SIG-M5 treated with dmso at 0.1 percent for 504 hours (cell line): ENCODE results near the gene NEK7.
"Not testable (repeated sequence)": the region's sequence is repeated elsewhere in the genome, so short reads cannot be mapped to it uniquely, and the experiment has no call there.

Experiments
- DNase-seq: peaks from one replicate; lab custom pipeline; 2025; ENCODE audit not compliant: unreplicated experiment; lab: John Stamatoyannopoulos, UW

Gene NEK7

GRCh38 chr1:198169672-198170071 lies 12.9 kb downstream of the NEK7 start:
- no peak for DNase-seq

- no peak for DNase-seq
Observed at GRCh38 chr1:198171667-198172540, 15.1 kb downstream of the NEK7 start.

DNA sequence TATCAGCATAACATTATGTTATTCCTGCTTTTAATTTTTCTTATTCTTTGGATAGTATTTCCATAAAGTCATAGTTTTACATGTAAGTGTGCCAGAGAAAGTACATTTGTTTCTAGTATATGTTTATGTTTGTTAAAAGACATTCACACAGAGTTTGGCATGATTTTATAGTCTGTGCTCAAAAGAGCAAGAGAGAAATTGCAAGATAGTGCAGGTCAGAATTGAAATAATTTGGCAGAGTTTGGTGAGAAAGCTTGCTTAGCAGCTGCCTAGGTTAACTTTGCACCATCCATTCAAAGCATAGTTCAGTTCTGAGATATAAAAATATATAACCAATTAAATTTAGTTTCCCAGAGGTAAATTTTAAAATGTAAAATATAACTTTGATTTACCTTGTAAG lies 17.0 kb downstream of the NEK7 start:
- no peak for DNase-seq

GRCh38 chr1:198174297-198174696 lies 17.5 kb downstream of the NEK7 start:
- DNase-seq, result no peak

GRCh38 chr1:198175423-198176170 lies 18.8 kb downstream of the NEK7 start:
- no peak for DNase-seq

GRCh38 chr1:198176179-198176578 lies 19.4 kb downstream of the NEK7 start:
- DNase-seq, result no peak

GRCh38 chr1:198177546-198177945 lies 20.7 kb downstream of the NEK7 start:
- no peak for DNase-seq

GRCh38 chr1:198178615-198179014 lies 21.8 kb downstream of the NEK7 start:
- DNase-seq, result no peak

DNA sequence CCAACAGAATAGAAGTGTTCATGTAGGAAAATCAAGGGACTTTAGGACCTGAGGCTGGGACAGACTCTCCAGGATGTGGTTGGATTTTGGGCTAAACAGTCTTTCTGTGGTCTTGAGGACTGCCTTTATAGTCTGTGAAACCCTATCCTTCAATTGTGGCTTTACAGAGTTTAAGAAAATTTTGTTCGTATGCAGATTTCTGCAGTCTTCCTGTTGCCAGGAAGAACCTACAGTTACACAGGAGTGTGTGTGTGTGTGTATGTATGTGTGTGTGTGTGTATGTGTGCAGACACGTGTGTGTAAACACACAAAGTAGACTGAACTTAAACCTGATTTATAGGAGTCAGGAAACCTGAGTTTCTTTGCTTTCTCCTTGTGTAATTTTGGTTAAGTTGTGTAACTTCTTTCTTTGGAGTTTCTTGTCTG lies 22.8 kb downstream of the NEK7 start:
- DNase-seq, result peak; percentile 30

DNA sequence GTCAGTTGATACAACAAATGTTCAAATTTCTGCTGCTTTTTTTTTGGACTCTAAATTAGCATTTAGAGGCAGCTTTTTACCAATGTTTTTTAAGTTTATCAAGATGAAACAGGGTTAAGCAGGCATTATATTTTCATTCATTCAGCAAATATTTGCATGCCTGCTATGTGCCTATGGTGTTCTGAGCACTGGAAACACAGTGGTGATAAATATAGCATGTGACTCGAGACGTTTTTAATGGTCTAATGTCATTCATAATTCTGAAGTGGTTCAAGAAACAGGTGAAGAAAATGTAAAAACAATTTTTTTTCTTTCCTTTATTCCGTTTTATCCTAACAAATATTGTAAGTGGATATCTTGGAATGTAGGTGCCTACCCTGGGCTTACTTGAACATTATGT lies 26.8 kb downstream of the NEK7 start:
- DNase-seq, result no peak

DNA sequence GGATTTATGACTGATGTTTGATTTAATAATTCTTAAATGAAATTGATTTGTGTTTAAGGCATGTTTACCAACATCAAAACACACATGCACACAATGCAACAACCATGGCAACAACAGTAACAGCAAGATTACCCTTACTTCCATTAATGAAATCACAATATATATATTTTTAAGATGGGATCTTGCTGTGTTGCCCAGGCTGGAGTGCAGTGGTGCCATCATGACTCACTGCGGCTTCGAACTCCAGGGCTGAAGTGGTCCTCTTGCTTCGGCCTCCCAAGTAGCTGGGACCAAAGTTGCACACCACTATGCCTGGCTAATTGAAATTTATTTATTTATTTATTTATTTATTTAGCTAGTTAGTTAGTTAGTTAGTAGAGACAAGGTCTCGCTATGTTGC lies 27.7 kb downstream of the NEK7 start:
- DNase-seq, result no peak

- DNase-seq, result no peak
Observed at GRCh38 chr1:198185146-198185545, 28.3 kb downstream of the NEK7 start.

DNA sequence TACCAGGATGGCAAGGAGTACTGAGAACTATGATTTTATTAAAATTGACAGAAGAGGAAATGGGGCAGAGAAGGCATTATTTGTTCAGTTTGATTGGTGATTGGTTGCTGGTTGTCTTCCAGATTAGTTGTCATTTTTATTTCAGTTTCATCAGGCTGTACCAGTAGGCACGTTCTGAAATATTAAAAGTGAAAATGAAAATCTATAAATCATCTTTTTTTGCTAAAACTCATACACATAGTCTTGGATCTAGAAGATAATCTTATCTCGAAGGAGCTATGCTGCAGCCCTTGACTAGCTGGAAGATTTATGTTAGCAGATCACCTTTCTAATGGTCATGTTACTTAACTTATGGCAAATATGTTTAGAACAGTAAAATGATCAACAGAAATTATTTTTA lies 29.0 kb downstream of the NEK7 start:
- DNase-seq, result no peak

- DNase-seq, result no peak
Observed at GRCh38 chr1:198186916-198187580, 30.2 kb downstream of the NEK7 start.

GRCh38 chr1:198187973-198188588 lies 31.3 kb downstream of the NEK7 start:
- no peak for DNase-seq

DNA sequence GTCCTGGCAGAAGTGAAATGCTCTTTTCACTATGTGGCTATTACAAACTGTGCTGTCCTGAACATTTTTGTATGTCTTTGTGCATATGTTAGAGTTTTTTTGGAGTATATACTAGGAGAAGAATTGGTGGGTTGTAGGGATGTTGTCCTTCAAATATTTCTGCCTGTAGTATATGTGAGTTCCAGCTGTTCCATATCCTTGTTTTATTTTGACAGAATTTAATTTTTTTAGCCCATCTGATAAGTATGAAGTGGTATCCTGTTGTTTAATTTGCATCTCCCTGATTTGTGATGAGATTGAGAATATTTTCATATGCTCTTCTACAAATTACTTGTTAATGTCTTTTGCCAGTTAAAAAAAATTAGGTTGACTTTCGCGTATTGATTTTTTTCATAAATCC lies 34.3 kb downstream of the NEK7 start:
- DNase-seq, result no peak

DNA sequence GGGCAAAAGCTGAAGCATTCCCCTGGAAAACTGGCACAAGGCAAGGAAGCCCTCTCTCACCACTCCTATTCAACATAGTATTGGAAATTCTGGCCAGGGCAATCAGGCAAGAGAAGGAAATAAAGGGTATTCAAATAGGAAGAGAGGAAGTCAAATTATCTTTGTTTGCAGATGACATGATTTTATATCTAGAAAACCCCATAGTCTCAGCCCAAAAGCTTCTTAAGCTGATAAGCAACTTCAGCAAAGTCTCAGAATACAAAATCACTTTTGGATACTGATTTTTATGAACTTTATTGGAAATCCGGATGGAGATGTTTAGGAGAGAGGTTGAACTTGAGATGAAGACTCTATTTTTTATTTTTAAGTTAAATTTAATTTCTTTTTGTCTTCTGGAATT lies 37.1 kb downstream of the NEK7 start:
- DNase-seq, result not testable (repeated sequence)

- DNase-seq, result no peak
Observed at GRCh38 chr1:198196630-198197029, 39.8 kb downstream of the NEK7 start.

DNA sequence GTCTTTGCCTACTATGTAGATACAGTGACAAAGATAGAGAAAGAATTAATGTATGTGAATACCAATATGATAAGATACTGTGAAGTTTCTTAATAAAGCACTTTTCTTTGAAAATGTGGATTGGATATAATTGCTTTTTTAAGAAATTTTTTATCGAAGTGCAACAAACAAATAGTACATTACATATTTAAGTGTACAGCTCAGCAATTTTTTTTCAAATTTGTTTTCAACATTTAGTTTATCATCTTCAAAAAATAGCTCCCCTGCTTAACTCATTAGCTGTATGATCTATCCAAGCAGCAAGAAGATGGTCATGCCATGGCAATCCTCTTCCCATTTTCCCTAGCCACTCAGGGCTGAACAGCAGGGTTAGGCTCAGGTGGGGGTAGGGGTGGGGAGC lies 40.5 kb downstream of the NEK7 start:
- no peak for DNase-seq

GRCh38 chr1:198199105-198199504 lies 42.3 kb downstream of the NEK7 start:
- no peak for DNase-seq
